ENCODE data around the gene TJP1. TPM values are rescaled to one million over a fixed set of nuclear protein-coding genes. Genes with fewer than 3 reads are reported as not detected.

TJP1 gene
- 78.2 and 90.4 TPM in 2 replicates for total RNA-seq

GRCh38 chr15:29822100-29822683 lies at the start of gene TJP1:
TJP1 (minus strand) TSS chr15:29822468; CDS start chr15:29822028, 440 bp downstream.

All from mesangial cell (primary cell).